NOMO-1 (cell line): Measurements from ENCODE around the gene USP32.

Source experiments
- DNase-seq, 2 experiments: peaks; one replicate each; lab custom pipeline; 2025; ENCODE audit not compliant: unreplicated experiment in 2 of 2; lab: John Stamatoyannopoulos, UW

Gene USP32

GRCh38 chr17:60303406-60304099 is 88.4 kb downstream of the USP32 start:
- DNase-seq: no peak

DNA sequence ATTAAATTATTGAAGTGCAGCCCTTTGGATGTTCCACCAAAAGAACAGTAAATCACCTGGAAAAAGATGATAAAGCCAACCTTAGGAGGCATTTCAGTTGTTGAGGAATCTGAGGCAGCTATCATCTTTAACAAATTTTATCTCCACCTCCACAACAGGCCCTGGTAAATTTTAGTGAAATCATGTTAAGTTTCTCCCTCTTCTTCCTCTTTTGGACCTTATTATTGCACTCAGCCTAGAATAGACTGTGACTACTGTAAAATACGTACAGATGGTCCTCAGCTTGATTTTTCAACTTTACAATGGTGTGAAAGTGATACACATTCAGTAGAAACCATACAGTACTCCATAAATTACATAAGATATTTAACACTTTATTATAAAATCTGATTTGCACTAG is 90.3 kb downstream of the USP32 start:
- peak; percentile 9 to 34 for DNase-seq

DNA sequence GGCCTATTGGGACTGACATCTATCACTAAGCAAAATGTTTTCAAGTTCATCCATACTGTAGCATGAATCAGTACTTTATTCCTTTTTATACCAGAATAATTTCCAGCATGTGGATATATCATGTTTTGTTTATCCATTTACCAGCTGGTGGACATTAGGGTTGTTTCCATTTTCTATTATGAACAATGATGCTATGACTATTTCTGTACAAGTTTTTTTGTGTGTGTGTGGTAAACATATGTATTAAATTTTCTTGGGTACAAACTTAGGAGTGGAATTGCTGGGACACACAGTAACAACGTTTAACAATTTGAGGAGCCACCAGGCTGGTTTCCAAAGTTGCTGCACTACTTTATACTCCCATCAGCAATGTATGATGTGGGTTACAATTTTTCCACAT is 91.0 kb downstream of the USP32 start:
- DNase-seq: no peak

DNA sequence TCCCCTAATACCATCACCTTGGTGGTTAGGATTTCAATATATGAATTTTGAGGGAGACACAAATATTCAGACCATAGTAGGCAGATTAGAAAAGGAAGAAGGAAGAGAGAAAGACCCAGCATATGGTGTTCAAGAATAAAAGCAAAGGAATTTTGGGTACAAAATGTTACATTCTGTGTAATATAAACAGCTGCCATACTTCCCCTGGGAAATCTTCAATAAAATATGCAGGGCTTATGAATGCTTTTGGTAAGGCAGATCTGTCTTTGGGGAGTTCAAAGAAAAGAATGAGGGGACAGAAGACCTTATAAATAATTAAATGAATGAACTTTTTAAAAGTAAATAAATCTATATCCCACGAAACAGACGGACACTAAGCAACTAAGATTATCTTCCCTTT is 91.9 kb downstream of the USP32 start:
- no peak for DNase-seq

DNA sequence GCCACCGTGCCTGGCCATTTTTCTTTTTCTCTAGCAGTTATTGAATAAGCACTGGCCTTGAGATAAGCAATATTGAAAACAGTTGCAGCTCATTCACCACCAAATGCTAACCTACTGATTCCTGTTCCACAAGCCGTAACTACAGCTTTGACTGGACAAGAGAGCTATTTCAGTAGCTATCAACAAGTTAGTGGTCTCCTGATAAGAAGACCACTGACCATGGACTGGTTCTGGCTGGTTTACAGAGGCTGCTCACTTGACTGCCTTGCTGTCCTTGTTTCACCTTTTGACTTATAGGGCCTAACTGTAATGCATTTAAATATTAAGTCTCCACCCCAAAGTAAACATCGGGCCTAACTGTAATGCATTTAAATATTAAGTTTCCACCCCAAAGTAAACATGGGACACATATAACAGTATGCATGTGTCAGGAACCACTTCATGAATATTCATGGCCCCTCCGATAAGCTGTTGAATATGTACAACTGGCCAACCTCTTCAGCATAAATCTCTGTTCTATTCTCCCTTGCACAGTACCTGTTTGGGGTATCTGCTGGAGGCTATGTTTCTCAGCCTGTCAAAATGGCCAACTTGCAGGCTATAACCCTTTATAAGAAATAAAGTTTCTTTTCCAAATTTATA is 94.1 kb downstream of the USP32 start:
- no peak for DNase-seq

DNA sequence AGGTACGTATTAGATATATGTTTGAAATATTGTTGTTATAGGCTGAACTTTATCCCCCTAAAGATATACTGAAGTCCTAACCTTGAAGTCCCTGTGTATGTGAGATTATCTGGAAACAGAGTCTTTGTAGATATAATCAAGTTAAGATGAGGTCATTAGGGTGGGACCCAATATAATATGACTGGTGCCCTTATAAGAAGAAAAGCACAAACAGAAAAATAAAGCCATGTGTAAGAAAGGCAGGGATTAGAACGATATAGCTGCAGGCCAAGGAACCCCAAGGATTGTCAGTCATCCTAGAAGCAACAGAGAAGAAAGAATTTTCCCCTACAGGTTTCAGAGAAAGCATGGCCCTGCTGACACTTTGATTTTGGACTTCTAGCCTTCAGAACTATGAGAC is 95.8 kb downstream of the USP32 start:
- no peak for DNase-seq

DNA sequence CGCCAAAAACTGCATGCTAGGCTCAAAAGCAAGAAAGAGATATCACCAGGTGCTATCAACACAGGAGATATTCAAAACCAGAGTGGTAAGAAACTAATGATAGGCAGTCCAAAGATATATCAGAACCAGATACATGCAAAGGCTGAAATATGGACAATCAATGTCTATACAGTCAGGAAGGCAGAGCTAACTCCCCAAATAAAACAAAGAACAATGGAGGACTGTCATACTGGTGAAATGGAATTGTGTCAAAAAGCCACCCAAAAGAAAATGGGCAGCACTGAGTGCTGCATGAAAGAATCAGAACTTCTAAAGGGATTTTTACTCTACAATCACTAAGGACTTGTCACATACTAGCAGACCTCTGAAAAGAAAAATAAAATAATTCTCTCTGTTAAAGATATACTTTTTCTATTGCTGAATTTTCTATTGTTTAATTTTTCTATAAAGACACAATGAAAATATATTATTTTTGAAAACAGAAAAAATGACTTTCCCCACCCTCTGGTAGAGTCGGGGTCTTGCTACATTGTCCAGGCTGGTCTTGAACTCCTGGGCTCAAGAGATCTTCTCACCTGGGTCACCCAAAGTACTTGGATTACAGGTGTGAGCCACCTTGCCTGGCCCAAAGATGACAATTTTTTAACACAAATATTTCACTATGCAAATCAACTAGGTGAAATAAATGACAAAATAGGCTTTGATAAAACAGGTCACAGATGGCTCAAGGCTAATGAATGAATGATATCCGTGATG is 98.2 kb downstream of the USP32 start:
- DNase-seq: no peak

DNA sequence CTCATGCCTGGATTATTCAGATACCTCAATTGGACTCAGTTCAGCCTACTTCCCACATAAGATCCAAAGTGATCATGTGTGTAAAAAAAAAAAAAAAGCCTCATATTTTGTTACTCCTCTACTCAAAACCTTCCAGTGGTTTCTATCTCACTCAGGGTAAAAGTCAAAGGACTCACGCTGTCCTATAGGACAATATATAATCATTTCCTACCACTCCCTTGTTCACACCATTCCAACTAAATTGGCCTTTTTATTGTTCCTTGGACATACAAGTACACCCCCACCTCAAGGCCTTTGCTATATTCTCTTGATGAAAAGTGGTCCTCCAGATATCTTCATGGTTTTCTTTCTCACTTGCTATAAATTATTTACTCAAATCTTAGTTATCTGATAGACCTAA is 99.2 kb downstream of the USP32 start:
- no peak for DNase-seq

GRCh38 chr17:60284709-60285108 is 107.2 kb downstream of the USP32 start:
- DNase-seq: no peak

DNA sequence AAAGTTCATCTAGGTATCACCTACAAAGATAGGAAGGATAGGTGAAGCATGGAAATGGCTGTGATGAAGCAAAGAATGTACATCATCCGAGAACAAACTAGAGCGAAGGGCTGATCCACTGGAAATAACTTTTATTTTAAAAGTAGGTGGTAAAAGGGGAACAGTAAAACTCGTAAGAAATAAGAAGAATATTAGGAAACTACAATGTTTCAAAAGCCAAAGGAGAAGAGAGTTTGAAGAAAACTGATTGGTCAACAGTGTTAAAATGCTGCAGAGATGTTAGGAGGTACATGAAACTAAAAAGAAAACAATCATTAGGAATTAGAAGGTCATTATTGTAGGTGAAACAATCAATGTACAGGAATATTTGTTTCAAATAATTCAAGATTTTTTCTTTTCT is 108.1 kb downstream of the USP32 start:
- no peak for DNase-seq

DNA sequence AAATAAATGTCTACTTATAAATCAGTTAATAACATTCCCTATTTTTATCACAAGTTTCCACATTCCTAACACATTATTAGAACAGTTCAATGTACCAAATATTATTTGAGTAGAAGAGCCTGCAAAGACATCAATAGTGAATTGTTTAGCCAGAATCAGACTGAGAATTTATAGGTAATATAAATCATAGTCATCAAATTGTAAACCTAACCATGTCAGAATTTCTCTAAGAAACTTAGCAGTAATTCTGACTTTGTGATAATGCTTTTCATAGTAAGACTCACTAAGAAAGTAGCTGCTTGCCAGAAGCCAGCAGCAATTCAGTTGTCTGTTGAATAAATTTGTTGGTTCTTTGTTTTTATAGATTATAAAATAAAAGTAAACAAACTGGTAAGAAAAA is 111.3 kb downstream of the USP32 start:
- no peak for DNase-seq

GRCh38 chr17:60278237-60278636 is 113.7 kb downstream of the USP32 start:
- no peak for DNase-seq

GRCh38 chr17:60277258-60277657 is 114.7 kb downstream of the USP32 start:
- no peak for DNase-seq

DNA sequence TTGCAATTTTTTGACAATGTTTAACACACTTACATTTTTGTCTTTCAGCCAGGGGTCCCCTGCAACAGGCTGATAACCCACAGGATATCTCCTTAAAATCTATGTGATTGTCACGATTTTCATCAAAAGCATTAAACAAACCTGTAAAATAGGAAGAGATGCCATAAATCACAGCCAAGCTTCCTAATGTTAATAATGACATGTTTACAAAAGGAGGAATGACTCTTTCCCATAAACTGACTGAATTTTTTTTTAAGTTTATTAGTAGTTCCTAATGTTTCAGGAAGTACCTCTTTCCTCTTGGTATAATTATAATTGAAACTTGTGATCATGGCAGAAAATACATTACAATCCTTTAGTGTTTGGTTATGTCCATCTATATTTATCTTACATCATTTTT is 122.5 kb downstream of the USP32 start:
- DNase-seq: no peak

GRCh38 chr17:60260540-60260939 is 131.4 kb downstream of the USP32 start:
- no peak for DNase-seq

DNA sequence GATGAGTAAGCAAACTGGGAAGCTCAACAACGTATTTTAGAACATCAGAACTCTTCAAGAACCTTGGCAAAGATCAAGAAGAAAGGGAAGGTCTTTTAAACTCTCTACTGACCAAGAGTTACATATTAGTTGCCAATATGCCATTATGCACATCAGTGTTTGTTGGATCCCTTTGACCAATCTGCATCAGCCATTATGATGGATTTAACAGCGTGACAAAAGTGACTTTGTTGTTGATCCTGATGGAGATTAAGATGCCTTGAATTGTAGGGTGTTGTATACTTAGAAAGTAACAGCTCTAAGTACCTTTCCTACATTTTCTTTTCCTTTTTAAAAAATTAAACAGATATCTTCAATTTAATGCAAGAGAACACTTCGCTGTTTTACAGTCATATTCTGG is 133.6 kb downstream of the USP32 start:
- DNase-seq: no peak

GRCh38 chr17:60256174-60256573 is 135.8 kb downstream of the USP32 start:
- DNase-seq: no peak

GRCh38 chr17:60253048-60253447 is 138.9 kb downstream of the USP32 start:
- no peak for DNase-seq

GRCh38 chr17:60252459-60252858 is 139.5 kb downstream of the USP32 start:
- no peak for DNase-seq

- DNase-seq: no peak
These were observed 142.6 kb downstream of the USP32 start for GRCh38 chr17:60249290-60249826.

DNA sequence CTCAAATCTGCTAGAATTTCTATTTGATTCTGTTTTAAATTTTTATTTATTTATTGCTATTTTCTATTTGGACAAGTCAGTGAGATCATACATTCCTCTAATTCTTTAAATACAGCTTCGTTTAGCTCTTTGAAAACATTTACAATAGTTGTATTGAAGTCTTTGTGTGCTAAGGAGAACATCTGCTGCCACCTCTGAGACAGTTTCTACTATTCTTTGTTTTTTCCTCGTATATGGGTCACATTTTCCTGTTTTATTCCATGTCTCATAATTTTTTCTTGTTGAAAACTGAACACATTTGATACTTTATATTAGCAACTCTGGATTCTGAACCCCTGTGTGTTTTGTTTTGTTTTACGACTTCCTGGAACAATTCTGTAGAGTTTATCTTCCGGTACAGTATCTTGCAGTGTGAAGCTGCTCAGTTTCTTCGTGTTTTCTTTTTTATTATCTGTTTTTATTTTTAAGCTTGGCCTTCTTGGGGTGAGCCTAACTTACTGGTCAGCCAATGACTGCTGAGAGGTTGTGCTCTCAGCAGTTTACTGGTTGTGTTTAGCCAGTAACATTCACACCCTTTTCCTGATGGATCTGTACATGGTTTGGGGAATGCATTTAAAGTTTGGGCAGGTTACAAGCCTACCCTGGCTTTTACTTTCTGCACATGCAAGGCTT is 143.2 kb downstream of the USP32 start:
- DNase-seq: no peak
